RCC 7860 (cell line): ENCODE data around the gene ARL14EP.
A peak's percentile ranks its signal among the peaks of the same experiment; 100 is the strongest.

Source experiments
- DNase-seq: peaks from one replicate; pipeline ENCODE4 v3.0.0-alpha.2; 2015; ENCODE audit warnings: low spot score
- FAIRE-seq: peaks from 2 replicates; lab custom pipeline; 2012; peaks lifted over from hg19 to GRCh38; lab: Jason Lieb, UNC

The ARL14EP gene

DNA sequence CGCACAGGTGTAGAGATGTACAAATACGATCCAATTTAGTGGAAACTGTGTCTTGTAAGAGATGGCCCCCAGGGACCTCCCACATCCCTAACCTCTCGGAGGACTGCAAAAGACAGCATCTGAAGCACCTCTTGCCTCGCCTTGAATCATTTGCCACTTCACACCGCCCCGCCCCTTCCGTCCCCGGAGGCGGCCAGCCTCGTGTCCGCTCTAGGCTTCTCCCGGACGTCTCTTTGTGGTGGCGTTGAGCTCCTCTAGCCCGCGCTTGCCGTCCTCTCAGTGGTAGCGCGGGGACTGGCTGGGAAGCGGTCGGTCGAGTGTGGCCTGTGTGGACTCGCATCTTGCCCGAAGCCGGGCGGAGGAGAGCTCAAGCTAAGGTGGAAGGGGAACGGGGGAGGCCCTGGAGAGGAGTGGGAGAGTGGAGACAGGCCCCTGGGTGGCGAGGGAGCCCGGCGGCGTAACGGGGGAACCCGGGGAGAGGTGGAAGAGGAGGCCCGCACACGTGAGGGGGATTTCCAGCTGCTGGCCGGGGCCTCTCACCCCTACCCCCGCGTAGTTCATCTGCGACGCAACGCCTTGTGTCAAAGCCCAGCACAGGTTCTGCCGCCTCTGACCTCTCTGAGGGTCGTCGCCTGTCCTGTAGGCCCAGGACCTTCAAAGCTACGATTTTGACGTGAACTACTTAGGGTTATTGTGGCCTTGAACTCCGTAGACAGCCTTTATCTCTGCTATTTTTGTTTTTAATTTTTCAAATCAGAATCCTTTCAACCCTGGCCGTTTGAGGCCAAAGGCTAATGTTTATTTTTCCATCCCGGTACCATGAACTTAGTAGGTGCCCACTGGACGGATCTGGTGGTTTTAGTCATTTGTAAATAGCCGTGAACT, at the start of gene ARL14EP:
Gene ARL14EP, plus strand, starts transcription at position 279 of the 885 bp plus-strand sequence. CDS start 7,845 bp downstream, outside the sequence.
- DNase-seq (peak; percentile 88), FAIRE-seq (peak; percentile 75)

DNA sequence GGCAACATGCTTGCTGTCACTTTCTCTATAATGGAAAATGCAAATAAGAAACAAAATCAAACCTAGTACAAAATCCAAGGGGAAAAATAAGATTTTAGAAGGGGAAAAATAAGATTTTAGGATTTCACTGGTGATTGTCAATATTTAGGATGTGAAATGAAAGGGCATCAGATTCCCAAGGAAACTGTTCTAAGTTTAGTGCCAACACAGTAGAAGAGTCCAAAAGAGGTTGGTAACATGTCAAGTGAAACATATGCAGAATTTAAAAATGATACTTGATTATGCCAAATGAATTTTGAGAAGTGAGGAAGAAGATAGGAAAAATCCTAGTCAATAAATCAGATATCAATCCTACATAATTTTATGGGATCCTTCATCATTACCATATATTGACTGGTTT, 45.7 kb upstream of the ARL14EP start:
- DNase-seq, result no peak
- no peak for FAIRE-seq

DNA sequence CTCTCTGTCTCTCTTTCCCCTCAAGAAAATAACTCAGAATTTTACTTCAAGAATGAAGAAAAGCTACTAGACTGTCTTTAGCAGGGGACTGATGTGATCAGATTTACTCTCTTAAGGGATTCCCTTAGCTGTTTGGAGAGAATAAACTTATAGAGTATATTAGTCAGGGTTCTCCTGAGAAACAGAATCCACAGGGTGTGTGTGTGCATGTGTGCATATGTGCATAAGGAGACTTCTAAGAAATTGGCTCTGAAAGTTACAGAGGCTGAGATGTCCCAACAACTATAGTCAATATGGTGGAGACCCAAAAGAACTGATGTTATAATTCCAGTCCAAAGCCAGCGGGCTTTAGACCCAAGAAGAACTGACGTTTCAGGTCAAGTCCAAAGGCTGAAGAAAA, 43.1 kb upstream of the ARL14EP start:
- DNase-seq (no peak), FAIRE-seq (no peak)

DNA sequence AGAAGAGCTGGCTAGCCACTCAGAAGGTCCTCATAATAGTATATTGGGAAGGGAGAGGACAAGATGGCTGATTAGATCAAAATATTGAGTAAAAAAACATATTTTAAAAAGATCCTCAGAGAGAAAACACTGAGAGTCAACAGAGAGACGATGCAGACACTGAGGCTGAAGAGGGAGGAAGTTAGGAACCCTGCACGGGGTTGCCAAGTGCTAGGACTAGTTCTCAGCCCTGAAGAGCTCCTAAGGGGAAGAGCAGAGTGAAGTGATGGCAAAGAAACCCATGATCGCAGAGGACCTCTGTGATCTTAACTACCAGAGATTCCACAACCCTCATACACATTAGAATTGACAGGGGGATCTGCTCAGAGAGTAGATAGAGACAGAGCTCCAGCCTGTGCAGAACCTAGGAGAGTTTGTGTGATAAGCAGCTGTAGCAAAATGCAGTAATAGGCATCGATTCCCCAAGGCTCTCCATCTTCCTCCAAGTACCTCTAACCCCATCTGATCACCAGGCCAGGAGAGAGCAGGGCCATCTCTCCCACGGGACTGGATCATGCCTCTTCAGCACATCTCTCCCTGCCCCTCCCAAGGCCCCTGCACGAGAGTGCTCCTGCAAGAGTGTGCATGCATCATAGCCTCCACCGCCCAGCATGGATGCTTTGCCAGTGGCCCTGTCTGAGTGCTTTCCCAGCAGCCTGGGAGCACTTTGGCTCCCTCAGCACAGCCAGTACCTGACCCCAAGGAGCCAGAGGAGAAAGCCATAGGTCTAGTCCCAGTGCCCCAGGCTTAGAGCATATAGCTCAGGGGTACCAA, 41.2 kb upstream of the ARL14EP start:
- DNase-seq, result no peak
- no peak for FAIRE-seq

DNA sequence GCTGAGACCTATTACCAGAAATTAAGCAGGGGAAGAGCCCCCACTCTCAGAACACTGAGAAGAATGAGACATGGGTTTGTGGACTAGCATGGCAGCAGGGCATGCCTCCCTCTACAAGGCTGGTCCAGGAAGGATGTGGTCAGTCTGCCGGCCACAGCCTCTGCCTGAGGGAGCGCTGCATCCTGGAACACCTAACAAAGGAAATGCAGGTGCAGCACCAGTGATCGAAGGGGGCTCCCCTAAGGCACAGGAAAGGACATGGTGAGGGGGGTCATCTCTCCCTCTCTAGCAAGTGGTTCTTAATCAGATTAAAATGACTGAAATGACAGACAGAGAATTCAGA, 40.6 kb upstream of the ARL14EP start:
- DNase-seq (no peak), FAIRE-seq (no peak)

DNA sequence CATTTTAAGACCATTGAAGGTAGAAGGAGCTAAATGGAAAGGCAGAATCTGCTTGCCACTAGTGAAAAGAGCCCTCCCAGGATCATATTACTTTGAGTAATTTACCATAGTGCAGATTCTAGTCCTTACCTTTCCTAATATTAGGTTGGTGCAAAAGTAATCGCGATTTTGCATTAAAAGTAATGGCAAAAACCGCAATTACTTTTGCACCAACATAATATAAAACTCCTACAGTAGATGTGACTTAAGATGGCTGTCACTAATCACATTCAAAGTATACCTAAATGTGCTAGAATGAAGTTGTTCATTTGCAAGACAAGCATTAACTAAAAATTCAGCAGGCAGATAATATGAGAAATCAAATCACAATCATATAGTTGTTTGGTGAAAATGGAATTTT, 38.1 kb upstream of the ARL14EP start:
- DNase-seq (no peak), FAIRE-seq (no peak)

DNA sequence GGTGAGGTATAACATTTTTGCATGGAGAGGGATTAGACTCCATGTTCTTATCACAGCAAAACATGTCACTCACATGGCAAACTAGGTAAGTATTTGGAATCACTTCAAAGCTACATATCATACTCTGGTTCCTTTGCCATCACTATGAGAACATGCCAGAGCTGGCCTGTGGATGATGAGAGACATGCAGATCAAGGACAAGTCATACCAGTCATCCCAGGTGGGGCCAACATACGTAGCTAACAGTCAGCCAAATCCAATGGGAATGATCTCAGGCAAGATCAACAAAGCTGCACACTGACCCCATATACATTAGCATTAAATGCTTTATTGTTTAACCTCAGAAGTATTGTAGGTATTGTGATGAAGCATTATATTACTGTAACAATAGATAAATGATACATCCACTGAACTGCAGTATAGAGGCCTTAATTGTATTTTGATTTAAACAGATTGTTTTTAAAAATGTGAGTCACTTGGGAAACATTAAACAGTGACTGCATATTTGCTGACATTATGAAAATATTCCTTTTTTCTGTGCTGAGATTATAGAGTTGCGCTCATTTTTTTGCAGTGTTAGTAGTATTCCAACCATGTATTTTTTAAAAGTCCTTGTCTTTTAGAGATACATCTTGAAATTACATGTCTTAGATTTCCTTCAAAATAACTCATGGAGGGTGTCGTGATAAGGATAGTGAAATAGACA, 37.3 kb upstream of the ARL14EP start:
- DNase-seq, result no peak
- no peak for FAIRE-seq

DNA sequence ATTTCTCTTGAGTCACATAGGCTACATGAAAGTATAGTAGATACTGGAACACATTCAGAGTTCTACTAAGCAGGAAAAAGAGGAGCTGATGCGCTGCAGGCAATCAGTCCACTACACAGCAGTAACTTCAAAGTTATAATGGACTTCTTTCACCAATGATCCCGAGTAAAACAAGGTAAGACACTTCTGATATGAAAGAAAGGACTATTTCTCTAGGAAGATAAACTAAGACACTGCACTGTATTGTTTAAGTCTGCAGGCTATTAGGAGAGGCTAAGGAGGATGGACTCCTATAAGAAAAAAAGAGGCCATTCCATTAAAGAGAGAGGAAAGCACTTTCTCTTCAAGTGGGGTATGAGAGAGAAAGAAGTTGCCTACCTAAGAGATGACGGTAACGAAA, 31.6 kb upstream of the ARL14EP start:
- DNase-seq, result no peak
- FAIRE-seq, result no peak

DNA sequence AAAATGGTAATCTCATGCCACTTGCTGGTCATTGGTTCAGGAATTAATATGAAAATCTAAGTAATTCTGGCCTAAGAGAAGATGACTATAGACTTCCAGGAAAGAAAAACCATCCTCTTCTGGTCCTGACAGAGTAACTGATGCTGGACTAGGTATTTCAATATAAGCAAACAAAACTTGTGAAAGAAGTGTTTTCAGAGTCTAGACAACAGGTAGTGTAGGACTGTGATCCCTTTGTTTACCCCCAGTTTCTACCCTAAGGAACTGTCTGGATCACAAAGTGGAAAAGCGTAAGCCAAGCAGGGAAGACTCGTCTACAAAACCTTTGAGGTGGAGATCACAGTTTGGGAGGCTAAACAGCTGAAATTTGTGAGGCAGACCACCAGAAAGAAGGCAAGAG, 30.4 kb upstream of the ARL14EP start:
- no peak for FAIRE-seq

DNA sequence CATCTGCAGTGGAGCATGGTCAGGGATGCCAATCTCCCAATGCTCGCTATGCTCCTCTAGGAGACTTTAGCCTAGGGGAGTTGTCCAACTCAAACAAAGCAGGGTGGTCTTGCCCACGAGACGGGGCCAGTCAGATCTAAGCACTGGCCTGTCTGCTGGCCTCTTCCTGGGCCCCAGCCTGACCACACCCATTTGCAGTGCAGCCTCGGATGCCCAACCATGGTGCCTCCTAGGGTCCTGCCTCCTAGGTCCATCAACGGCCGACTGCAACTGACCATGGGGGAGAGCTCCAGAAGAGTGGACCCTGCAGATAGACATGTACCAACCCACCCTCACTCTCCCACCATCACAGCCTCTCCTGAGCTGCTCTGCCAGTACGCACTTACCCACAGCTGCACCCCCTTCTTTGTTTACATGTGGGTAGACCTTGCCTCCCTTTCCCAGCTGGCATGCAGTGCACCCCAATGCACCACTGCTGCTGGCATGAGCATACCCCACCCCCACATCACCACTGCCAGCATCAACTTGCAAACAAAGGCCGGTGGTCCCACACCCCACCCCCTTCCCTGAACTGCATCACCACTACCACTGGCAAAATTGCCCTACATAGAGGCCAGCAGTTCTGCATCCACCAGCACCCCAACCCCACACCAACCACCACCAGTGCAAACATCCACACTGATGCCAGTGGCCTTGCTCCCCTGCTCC, 27.6 kb upstream of the ARL14EP start:
- FAIRE-seq (no peak), DNase-seq (no peak)

More for the DNA sequence above, 30.4 kb upstream of the ARL14EP start:
- no peak for DNase-seq

DNA sequence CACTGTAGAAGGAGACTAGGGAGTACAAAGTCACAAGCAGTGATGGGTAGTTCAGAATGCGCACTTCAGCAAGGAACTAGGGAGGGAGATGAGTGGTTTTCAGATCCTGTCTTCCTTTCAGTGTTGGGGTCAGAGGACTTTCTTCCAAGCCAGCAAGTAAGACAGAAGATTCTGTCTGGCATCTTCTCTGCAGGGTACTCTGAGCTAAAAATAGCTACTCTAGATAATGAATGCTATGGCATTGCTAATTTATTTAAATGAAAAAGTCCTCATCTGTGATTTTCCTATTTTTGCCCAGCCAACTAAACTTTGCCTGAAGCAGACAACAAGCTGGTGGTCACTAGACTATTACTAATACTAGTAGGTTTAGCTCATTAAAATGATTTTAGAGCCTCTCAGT, 18.3 kb upstream of the ARL14EP start:
- FAIRE-seq, result no peak
- no peak for DNase-seq

DNA sequence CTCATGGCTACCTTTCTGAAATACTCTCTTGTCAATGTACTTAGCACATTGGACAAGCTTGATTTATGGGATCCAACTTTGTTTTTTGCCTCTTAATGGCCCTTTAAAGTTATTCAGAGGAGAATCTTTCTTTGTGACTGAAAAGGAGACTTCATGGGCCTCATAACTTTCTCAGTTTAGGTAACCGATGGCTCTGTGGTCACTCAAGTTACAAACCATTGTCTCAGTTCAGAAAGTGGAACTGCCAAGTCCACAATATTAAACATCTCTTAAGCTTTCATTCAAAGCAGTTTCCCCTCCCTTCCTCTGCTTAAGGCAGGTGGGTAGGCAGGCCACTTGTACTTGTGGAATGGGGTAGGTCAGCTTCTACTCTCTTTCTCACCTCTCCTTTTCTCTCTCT, 12.3 kb upstream of the ARL14EP start:
- FAIRE-seq (no peak), DNase-seq (no peak)

DNA sequence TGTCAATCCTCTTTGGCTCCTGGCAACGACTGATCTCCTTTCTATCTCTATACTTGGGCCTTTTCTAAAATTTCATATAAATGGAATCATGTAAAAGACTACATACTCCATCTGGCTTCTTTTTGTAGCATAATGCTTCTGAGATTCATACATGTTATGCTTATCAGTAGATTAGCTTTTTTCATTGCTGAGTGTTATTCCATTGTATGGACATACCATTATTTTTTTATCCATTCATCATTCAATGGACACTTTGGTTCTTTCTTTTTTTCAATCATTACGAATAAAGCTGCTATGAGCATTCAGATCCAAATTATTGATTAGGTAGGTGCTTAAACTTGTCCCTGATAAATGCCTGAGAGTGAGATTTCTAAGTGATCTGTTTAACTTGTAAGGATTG, 11.7 kb upstream of the ARL14EP start:
- FAIRE-seq (no peak), DNase-seq (no peak)

DNA sequence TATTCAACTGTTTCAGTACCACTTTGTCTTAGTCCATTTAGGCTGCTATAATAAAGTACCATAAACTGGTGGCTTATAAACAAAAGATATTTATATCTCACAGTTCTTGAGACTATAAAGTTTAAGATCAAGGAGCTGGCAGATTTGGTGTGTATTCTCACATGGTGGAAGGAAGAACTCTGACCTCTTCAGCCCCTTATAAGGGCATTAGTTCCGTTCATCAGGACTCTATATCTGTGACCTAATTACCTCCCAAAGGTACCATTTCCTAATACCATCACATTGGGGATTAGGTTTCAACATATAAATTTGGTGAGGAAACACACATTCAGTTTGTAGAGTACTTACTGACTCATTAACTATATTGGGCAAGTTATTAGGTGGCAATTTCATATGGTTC, 10.7 kb upstream of the ARL14EP start:
- FAIRE-seq, result no peak

DNA sequence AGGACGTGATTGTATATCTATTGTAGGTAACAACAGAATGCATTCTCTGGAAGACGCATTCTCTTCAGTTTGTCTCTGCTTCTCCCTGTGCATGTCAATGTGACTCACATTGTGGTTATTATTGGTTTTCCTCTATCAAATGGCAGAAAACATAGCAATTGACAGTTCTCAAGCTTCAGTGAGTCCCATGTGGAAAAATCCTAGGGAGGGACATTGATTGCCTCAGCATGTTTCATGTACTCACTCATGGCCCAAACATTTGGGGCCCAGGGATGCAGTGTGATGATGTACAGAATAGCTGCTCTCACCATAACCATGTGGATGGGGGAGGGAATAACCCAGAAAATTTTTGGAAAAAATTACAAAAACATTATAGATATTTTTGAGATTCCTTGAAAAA, 9.3 kb upstream of the ARL14EP start:
- DNase-seq (no peak), FAIRE-seq (no peak)

More for the DNA sequence above, 10.7 kb upstream of the ARL14EP start:
- DNase-seq, result no peak

DNA sequence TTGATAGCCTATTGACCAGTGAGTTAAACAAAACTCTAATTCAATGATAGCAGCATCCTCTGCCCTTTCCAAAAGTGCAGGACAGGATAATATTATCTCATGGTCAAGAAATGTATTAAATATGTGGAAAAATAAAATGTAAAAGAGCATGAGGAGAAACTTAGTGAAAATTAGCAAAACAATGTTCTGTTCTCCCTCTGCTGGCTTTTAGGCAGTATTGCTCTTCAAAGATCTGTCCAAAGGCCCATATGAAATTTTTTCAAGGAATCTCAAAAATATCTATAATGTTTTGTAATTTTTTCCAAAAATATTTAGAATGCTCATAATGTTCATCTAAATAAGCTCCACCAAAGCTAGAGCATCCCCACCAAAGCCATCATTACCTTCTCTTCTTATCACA, 8.3 kb upstream of the ARL14EP start:
- FAIRE-seq (no peak), DNase-seq (no peak)

DNA sequence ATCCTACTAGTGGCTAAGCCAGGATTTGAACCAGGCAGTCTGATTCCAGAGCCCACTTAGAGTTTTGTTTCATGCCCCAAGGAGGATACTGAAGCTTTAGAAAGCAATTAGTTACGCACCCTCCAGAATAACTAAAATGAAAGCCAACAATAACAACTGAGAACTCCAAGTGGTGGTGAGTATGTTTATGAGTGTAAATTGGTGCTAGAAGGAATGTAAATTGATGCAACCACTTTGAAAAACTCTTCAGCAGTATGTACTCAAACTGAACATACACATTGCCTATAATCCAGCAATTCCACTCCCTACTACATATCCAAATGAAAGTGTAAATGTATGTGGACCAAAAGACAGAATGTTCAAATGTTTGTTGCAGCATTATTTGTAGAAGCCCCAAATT, 6.7 kb upstream of the ARL14EP start:
- DNase-seq (no peak), FAIRE-seq (no peak)

DNA sequence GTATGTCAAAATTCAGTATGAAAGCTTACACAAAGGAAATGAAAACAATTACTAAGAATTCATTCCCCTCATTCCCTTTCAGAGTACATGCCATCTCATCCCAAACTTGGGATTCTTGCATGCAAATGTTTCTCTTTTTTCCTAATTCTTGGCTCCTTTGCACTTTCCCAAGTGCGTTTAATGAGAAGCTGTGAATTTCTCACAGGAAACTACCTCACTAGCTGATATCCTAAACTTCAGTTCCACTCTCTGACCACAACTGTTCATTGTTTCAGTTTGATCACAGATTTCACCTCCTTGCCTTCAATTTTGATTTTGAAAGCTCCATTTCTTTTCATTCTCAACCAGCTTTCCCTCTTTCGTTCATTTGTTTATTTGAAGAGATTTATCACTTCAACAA, 5.9 kb upstream of the ARL14EP start:
- DNase-seq, result no peak
- FAIRE-seq, result no peak

DNA sequence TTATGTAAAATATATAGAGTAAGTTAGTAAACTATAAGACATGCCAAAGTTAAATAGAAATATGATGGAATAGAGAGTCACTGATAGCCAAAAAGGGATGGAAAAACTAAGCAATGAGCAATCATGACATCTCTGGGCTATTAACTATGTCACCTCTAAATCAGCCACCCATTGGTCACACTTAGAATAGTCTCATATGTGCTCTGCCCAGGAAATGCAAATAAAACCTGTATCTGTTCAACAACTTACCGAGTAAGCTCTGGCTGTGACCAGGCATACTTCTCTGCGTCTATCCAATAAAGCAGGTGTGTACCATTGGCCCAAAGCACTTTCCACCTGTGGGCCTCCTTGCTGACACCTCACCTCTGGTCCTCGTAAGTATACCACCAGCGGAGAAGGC, 1.6 kb upstream of the ARL14EP start:
- DNase-seq, result no peak
- FAIRE-seq, result no peak

DNA sequence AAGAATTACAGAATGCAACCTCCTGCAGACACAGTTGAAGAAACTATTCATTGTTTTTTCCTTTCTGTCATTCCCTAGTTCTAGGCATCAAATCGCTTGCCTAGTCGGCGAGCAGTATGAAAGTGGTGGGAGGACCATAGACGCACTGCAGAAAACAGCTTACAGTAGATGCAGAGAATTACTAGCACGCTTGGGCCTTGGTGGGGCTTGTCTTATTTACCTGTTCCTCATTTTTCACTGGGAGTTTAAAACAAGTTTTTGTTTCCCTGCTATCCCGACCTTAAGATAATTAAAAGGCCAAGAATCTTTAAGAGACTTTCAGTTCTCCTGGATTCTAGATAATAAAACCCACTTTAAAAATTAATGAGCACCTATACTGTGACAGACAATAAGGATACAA, 713 bp upstream of the ARL14EP start:
- DNase-seq (no peak), FAIRE-seq (no peak)
